Measurements from ENCODE around the gene PREX1. TPM values are rescaled to one million over a fixed set of nuclear protein-coding genes. Genes with fewer than 3 reads are reported as not detected.
"Not testable (repeated sequence)": the region's sequence is repeated elsewhere in the genome, so short reads cannot be mapped to it uniquely, and the experiment has no call there.

PREX1 gene
- total and polyA plus RNA-seq, 4 donors = 29.5 to 121 (median 69.3) TPM

DNA sequence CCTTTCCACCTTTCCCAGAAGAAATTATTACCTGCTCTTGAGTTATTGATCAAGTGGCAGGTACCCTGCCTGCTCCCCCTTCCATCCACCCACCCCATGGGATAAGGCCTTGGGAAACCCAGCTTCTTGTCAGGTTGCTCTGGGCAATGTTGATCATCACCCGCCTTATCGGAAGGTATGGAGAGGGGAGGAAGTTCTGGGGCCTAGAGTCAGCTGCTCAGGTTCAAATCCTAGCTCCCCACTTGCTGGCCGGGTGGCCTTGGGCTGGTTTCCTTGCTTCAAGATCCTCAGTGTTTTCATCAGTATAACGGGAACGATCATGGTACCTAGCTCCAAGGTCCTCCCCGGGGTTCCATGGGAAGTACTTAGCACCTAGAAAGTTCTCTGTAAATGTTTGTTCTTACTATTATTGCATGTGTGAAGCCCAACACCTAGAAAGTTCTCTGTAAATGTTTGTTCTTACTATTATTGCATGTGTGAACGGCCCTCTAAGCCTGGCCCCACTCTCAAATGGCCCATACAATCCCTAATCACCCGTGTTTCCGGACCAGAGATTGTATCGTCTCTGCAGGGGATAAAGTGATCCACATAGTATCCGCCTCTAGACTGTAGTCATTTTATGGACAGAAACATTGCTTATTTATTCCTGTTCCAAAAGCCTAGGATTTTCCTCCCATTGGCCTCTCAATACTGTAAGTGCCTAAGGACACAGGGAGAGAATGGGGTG lies 1.1 kb upstream of the PREX1 start:
- TF ChIP-seq, protein P1, sequence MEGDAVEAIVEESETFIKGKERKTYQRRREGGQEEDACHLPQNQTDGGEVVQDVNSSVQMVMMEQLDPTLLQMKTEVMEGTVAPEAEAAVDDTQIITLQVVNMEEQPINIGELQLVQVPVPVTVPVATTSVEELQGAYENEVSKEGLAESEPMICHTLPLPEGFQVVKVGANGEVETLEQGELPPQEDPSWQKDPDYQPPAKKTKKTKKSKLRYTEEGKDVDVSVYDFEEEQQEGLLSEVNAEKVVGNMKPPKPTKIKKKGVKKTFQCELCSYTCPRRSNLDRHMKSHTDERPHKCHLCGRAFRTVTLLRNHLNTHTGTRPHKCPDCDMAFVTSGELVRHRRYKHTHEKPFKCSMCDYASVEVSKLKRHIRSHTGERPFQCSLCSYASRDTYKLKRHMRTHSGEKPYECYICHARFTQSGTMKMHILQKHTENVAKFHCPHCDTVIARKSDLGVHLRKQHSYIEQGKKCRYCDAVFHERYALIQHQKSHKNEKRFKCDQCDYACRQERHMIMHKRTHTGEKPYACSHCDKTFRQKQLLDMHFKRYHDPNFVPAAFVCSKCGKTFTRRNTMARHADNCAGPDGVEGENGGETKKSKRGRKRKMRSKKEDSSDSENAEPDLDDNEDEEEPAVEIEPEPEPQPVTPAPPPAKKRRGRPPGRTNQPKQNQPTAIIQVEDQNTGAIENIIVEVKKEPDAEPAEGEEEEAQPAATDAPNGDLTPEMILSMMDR (IDR thresholded peaks at IDR 0.05; ENCODE audit: control extremely low read depth, extremely low read depth) = no peak
- H3K4me3 ChIP-seq = no peak overlapping the region
- peaks cover 0 to 14% (median 3%) of the 10 kb centered on the region in 5 donors for H3K4me1 ChIP-seq (ENCODE audit: control insufficient read depth in 5 of 5, insufficient read depth in 5 of 5, low read length in 5 of 5)
- H3K9ac ChIP-seq (ENCODE audit: insufficient read depth in 1 of 2, low read length in 2 of 2) = no peak overlapping the region
- no peaks in the 10 kb centered on the region for H3K9me3 ChIP-seq (ENCODE audit: control insufficient read depth in 4 of 4, insufficient read depth in 3 of 4, low read length in 3 of 4)
- H3K27ac ChIP-seq (ENCODE audit: low read depth in 1 of 2, low read length in 1 of 2) = peak overlapping the region in 1 of 2 donors; percentile 48
- ATAC-seq (ENCODE audit: insufficient read depth, low FRiP score) (no peak), DNase-seq (no peak)
- no peaks in the 10 kb centered on the region for H3K36me3 ChIP-seq (ENCODE audit: control insufficient read depth in 4 of 4, insufficient read depth in 4 of 4, low read length in 4 of 4)
- 65 to 78% methylated on average over 11 of the region's 11 CpGs for WGBS, 2 donors
- H3K27me3 ChIP-seq (ENCODE audit: control insufficient read depth in 3 of 3, insufficient read depth in 3 of 3, low read length in 2 of 3) = peaks cover 0 to 70% (median 10%) of the 10 kb centered on the region in 3 donors

DNA sequence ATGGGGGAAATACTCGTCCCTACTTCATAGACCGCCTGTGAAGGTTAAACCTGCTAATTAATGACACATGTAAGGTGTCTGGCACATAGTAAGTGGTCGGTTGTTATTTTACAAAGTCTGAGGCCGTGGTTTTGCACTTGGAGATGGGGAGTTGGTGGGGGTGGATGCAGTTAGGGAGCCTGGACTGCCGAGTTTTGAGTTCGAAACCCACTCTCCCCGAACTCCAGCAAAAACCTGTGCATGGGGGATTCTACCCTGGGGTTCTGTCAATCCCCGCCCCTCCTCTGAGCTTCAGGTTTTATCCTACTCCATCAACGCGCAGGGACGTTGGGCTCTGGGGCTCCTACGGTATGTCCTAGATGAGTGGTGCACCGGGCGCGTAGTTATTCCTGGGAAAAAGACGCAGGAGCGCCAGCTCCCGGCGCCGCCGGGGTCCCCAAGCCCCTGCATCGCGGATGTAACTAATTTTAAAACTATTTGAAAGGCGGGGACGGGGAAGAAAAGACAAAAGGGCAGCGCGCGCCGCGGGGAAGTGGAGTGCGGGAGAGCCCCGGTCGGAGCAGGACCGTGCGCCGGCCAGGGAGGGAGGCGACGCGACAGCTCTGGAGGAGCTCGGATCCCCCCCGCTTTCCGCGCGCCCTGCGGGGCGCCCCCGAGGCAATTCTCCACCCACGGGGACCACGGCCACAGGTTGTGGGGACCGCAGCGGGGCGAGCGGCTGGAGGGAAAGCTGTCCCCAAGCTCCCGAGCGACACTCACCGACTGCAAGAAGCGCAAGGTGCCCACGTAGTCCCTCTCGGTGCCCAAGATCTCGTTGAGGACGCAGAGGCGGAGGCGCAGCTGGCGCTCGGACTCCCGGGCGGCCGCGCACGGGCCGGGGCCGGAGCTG lies 672 bp downstream of the PREX1 start:
- Histone ChIP-seq H3K9ac (ENCODE audit: insufficient read depth in 1 of 2, low read length in 2 of 2) (no peak overlapping the region), H3K4me3 (peak overlapping the region; percentile 74), H3K36me3 (ENCODE audit: control insufficient read depth in 4 of 4, insufficient read depth in 4 of 4, low read length in 4 of 4) (no peaks in the 10 kb centered on the region), H3K27ac (ENCODE audit: low read depth in 1 of 2, low read length in 1 of 2) (peak overlapping the region; percentile 41 to 86), H3K9me3 (ENCODE audit: control insufficient read depth in 4 of 4, insufficient read depth in 3 of 4, low read length in 3 of 4) (no peaks in the 10 kb centered on the region), H3K27me3 (ENCODE audit: control insufficient read depth in 3 of 3, insufficient read depth in 3 of 3, low read length in 2 of 3) (peaks cover 0 to 72% (median 12%) of the 10 kb centered on the region in 3 donors), H3K4me1 (ENCODE audit: control insufficient read depth in 5 of 5, insufficient read depth in 5 of 5, low read length in 5 of 5) (peaks cover 0 to 20% (median 3%) of the 10 kb centered on the region in 5 donors)
- no peak for DNase-seq
- 1 to 3% methylated on average over 44 to 72 of the region's 72 CpGs for WGBS, 2 donors
- no peak for ATAC-seq (ENCODE audit: insufficient read depth, low FRiP score)
- TF ChIP-seq, protein P1 (IDR thresholded peaks at IDR 0.05; ENCODE audit: control extremely low read depth, extremely low read depth) = no peak

DNA sequence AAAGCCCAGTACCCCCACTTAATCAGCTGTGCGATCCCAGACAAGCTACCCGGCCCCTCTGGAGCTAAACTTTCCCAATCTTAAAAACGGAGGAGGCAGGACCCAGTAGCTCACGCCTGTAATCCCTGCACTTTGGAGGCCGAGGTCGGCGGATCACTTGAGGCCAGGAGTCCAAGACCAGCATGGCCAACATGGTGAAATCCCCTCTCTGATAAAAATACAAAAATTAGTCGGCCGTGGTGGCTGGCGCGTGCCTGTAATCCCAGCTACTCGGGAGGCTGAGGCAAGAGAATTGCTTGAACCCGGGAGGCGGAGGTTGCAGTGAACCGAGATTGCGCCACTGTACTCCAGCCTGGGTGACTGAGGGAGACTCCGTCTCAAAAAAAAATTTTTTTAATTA lies 1.3 kb downstream of the PREX1 start:
- not testable (repeated sequence) for DNase-seq

DNA sequence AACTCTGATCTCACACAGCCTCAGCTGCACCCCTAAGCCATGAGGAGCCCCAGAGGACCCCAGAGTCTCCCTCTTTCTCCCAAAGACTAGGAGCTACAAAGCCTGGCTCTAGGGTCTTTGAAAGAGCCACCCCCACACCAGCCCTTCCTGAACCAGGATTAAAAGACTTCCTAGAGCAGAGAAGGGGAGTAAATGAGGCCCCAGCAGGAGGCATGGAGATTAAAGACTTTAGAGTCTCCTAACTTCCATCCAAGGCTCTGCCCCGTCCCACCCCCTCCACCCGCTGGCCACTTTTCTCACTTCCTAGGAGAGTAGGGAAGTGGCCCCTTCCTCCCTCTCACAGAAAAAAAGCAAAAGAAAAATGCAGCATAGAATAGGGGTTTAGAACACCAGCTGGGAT lies 1.7 kb downstream of the PREX1 start:
- Histone ChIP-seq H3K9me3 (ENCODE audit: control insufficient read depth in 4 of 4, insufficient read depth in 3 of 4, low read length in 3 of 4) (no peaks in the 10 kb centered on the region), H3K27me3 (ENCODE audit: control insufficient read depth in 3 of 3, insufficient read depth in 3 of 3, low read length in 2 of 3) (peaks cover 0 to 76% (median 12%) of the 10 kb centered on the region in 3 donors), H3K4me1 (ENCODE audit: control insufficient read depth in 5 of 5, insufficient read depth in 5 of 5, low read length in 5 of 5) (peaks cover 0 to 12% (median 3%) of the 10 kb centered on the region in 5 donors), H3K36me3 (ENCODE audit: control insufficient read depth in 4 of 4, insufficient read depth in 4 of 4, low read length in 4 of 4) (no peaks in the 10 kb centered on the region), H3K27ac (ENCODE audit: low read depth in 1 of 2, low read length in 1 of 2) (peak overlapping the region in 1 of 2 donors; percentile 48), H3K4me3 (peak overlapping the region; percentile 74), H3K9ac (ENCODE audit: insufficient read depth in 1 of 2, low read length in 2 of 2) (no peak overlapping the region)
- no peak for ATAC-seq (ENCODE audit: insufficient read depth, low FRiP score)
- WGBS, 2 donors = 14 to 19% methylated on average over 2 of the region's 2 CpGs
- TF ChIP-seq, protein P1 (IDR thresholded peaks at IDR 0.05; ENCODE audit: control extremely low read depth, extremely low read depth) = no peak
- DNase-seq = no peak

More for the DNA sequence above, 1.3 kb downstream of the PREX1 start:
- H3K4me3 ChIP-seq = peak overlapping the region; percentile 74
- H3K9ac ChIP-seq (ENCODE audit: insufficient read depth in 1 of 2, low read length in 2 of 2); ATAC-seq (ENCODE audit: insufficient read depth, low FRiP score); H3K36me3 ChIP-seq (ENCODE audit: control insufficient read depth in 4 of 4, insufficient read depth in 4 of 4, low read length in 4 of 4); H3K9me3 ChIP-seq (ENCODE audit: control insufficient read depth in 4 of 4, insufficient read depth in 3 of 4, low read length in 3 of 4): not testable (repeated sequence)
- H3K4me1 ChIP-seq (ENCODE audit: control insufficient read depth in 5 of 5, insufficient read depth in 5 of 5, low read length in 5 of 5) = peaks cover 0 to 16% (median 3%) of the 10 kb centered on the region in 5 donors
- peak overlapping the region; percentile 41 to 48 for H3K27ac ChIP-seq (ENCODE audit: low read depth in 1 of 2, low read length in 1 of 2)
- H3K27me3 ChIP-seq (ENCODE audit: control insufficient read depth in 3 of 3, insufficient read depth in 3 of 3, low read length in 2 of 3) = peaks cover 0 to 74% (median 12%) of the 10 kb centered on the region in 3 donors
- 7 to 19% methylated on average over 17 of the region's 17 CpGs for WGBS, 2 donors

Measured in lung (tissue), 12 donors.